ENCODE data around the gene PREPL. TPM values are rescaled to one million over a fixed set of nuclear protein-coding genes. Genes with fewer than 3 reads are reported as not detected.

PREPL gene
- total and polyA plus RNA-seq, 2 donors (not counting 3 experiments of a cell fraction or from before 2014, with no cell fraction given), result 10.1 to 25.7 TPM

DNA sequence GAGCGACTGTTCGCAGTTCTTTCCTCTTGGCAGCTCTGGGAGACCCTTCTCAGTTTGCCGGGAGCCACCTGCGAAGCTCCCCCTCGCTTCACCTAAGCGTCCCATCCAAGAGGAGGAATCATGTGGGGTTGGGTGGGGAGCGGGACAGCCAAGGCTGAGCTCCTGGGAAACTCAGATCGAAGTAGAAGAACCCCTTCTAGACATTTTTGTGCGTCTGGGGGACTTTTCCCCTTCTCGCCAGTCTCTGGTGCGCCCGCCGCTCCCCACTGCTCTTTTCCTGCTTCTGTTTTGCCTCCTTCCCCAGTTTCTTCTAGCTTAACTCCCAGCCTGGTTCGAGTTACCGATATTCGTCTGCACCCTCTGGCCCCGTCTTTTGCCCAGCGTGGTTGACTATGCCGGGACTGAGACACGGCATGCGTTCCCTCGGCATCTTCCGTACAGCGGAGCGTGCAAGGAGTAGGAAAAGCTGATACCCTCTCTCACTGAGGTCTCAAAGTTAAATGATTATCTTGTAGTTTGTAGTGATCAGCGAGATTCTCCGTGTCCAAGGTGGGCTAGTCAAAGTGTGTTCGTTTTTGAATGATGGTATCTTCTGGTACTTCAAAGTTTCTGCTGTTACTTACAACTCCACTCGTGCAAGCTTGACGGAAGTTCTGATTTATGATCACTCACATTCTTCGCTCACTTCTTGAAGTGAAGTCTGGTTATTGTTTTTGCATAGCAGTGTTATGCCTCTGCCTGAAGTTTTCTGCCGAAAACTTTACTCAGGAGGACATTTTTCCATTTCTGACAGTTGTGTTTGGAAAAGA, 1.1 kb upstream of the PREPL start:
- FAIRE-seq (peak; percentile 86), DNase-seq (ENCODE audit: low read depth, low spot score) (peak; percentile 70)
- TF ChIP-seq, protein P1, sequence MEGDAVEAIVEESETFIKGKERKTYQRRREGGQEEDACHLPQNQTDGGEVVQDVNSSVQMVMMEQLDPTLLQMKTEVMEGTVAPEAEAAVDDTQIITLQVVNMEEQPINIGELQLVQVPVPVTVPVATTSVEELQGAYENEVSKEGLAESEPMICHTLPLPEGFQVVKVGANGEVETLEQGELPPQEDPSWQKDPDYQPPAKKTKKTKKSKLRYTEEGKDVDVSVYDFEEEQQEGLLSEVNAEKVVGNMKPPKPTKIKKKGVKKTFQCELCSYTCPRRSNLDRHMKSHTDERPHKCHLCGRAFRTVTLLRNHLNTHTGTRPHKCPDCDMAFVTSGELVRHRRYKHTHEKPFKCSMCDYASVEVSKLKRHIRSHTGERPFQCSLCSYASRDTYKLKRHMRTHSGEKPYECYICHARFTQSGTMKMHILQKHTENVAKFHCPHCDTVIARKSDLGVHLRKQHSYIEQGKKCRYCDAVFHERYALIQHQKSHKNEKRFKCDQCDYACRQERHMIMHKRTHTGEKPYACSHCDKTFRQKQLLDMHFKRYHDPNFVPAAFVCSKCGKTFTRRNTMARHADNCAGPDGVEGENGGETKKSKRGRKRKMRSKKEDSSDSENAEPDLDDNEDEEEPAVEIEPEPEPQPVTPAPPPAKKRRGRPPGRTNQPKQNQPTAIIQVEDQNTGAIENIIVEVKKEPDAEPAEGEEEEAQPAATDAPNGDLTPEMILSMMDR (IDR thresholded peaks at IDR 0.05; ENCODE audit: extremely low read depth in 1 of 2, insufficient read depth in 1 of 2, low read depth in 1 of 2, low read length in 2 of 2), result no peak
- TF ChIP-seq, protein P2, sequence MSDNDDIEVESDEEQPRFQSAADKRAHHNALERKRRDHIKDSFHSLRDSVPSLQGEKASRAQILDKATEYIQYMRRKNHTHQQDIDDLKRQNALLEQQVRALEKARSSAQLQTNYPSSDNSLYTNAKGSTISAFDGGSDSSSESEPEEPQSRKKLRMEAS (IDR thresholded peaks at IDR 0.05; ENCODE audit: insufficient read depth, insufficient read length), result peak; percentile 36
- peak; percentile 48 for TF ChIP-seq POLR2A (IDR thresholded peaks at IDR 0.05; ENCODE audit: low read depth, low read length)
- Histone ChIP-seq H3K4me3 (replicated peaks in 1 of 3; ENCODE audit: insufficient read depth in 1 of 3, low read depth in 1 of 3, low read length in 3 of 3) (peak overlapping the region; percentile 59 to 89 (median 86)), H3K36me3 (ENCODE audit: control insufficient read depth in 2 of 2, extremely low read depth in 1 of 2, insufficient read depth in 2 of 2, low read length in 2 of 2) (no peaks in the 10 kb centered on the region), H3K9ac (replicated peaks; ENCODE audit: extremely low read depth, insufficient read depth, low read length) (peak overlapping the region; percentile 98), H3K79me2 (ENCODE audit: control insufficient read depth, insufficient read depth, low read length) (peaks cover 12% of the 10 kb centered on the region), H3K4me2 (ENCODE audit: insufficient read depth, low read length) (peak overlapping the region; percentile 91), H4K20me1 (replicated peaks; ENCODE audit: control insufficient read depth, extremely low read depth, insufficient read depth, low read length) (no peaks in the 10 kb centered on the region), H2AFZ (ENCODE audit: low read depth, low read length) (peak overlapping the region; percentile 96), H3K9me3 (replicated peaks; ENCODE audit: control insufficient read depth, insufficient read depth, low read length) (no peaks in the 10 kb centered on the region), H3K27me3 (ENCODE audit: control insufficient read depth in 2 of 2, insufficient read depth in 2 of 2, low read length in 2 of 2) (no peaks in the 10 kb centered on the region), H3K4me1 (ENCODE audit: control insufficient read depth, extremely low read depth, insufficient read depth, low read length) (peaks cover 24% of the 10 kb centered on the region), H3K9me1 (replicated peaks; ENCODE audit: control insufficient read depth, extremely low read depth, insufficient read depth, low read length) (no peaks in the 10 kb centered on the region), H3K27ac (ENCODE audit: insufficient read depth, low read depth, low read length) (peak overlapping the region; percentile 99)
- intact Hi-C loops (cut with micrococcal nuclease) (loop anchor here (2.0 to 10.0 kb wide), 3 partner anchors 28 to 442 kb away; no protein-coding TSS in a partner anchor), dilution Hi-C loops (cut with MboI; ENCODE audit: extremely low pct_ligation_motif_present, low sequenced_read_pairs) (no loop called here)
- BruUV-seq (replicated peaks), result TSS peak; percentile 14
- CTCF ChIA-PET, result interaction anchor here (0.8 to 2.5 kb wide), 12 partner anchors 9 to 593 kb away, joined by 3 to 16 read pairs (median 5); no protein-coding TSS in a partner anchor
- POLR2A ChIA-PET, result no interaction called here

Measured in endothelial cell of umbilical vein (primary cell).